K562 (cell line): ENCODE data around the gene ARL11. TPM values are rescaled to one million over a fixed set of nuclear protein-coding genes. Genes with fewer than 3 reads are reported as not detected.

Experiments
- DMBX1 ChIP-seq: fragments of 250-450 bp; sonication (Bioruptor Pico); IDR thresholded peaks from 2 replicates; pipeline ENCODE4 v1.8.0; 2022; ENCODE audit warnings: inconsistent platforms, mild to moderate bottlenecking, moderate library complexity, borderline replicate concordance
- E2F5 ChIP-seq: sonication (generic); formaldehyde crosslinking; IDR thresholded peaks from 2 replicates; pipeline ENCODE4 v1.8.0; 2022; ENCODE audit warnings: mild to moderate bottlenecking, missing genetic modification reagents
- EZH2 ChIP-seq: IDR thresholded peaks from 2 replicates; pipeline ENCODE4 v1.6.1; 2012; ENCODE audit warnings: low read depth, mild to moderate bottlenecking, inconsistent platforms, low read length, borderline replicate concordance
- GTF2E2 ChIP-seq: fragments of 200-800 bp; sonication (Bioruptor generic); IDR thresholded peaks from 2 replicates; pipeline ENCODE4 v1.6.1; 2016; ENCODE audit warnings: missing genetic modification characterization, missing compliant biosample characterization
- KLF13 ChIP-seq: fragments of 450-650 bp; IDR thresholded peaks from 2 replicates; pipeline ENCODE4 v1.6.1; 2016; ENCODE audit warnings: missing genetic modification characterization, low read depth, mild to moderate bottlenecking, missing compliant biosample characterization, moderate library complexity, borderline replicate concordance
- MEIS2 ChIP-seq: fragments of 450-650 bp; IDR thresholded peaks from 2 replicates; pipeline ENCODE4 v1.6.1; 2014; ENCODE audit warnings: mild to moderate bottlenecking; ENCODE audit not compliant: partially characterized antibody
- STAT5A ChIP-seq: IDR thresholded peaks from 2 replicates; pipeline ENCODE4 v1.6.1; 2012; ENCODE audit warnings: low read length, inconsistent platforms, borderline replicate concordance
- ZBTB33 ChIP-seq: sonication (generic); formaldehyde crosslinking; IDR thresholded peaks from 2 replicates; pipeline ENCODE4 v1.8.1; 2023; ENCODE audit warnings: mild to moderate bottlenecking, missing genetic modification reagents
- ZNF354B ChIP-seq: fragments of 250-450 bp; sonication (Bioruptor Pico); IDR thresholded peaks from 2 replicates; pipeline ENCODE4 v1.4.0; 2020
- polyA plus RNA-seq, 8 experiments: library from polyadenylated mRNA; depleted of rRNA in 4 of 8; stranded (reverse) in 5 of 8; unstranded in 3 of 8; fragments of >200 nt; fragmentation: Nextera tagmentation in 2 of 8; fragmentation: Illumina TruSeq in 1 of 8; extraction: Ambion mirVana in 2 of 8; extraction: Trizol in 1 of 8; gene quantifications; 2 replicates each; pipeline versions ENCODE4 v1.2.1 to v1.2.3, GENCODE V29; 2011 to 2014; ENCODE audit warnings: inconsistent platforms in 1 of 8, missing spikeins in 1 of 8
- total RNA-seq, 7 experiments: library from RNA; depleted of rRNA in 6 of 7; stranded (reverse); fragments of >200 nt in 6 of 7; fragmentation: Illumina TruSeq in 2 of 7; extraction: Trizol in 2 of 7; gene quantifications; 2 replicates each; pipeline versions ENCODE4 v1.2.1 to v1.2.3, GENCODE V29; 2011 to 2021; ENCODE audit warnings: low replicate concordance in 1 of 7
- TF ChIP-seq, protein P1 (sequence below), 2 experiments: IDR thresholded peaks; 2 replicates each; pipeline ENCODE4 v1.6.1; 2011; ENCODE audit warnings: borderline replicate concordance in 1 of 2, control low read depth in 1 of 2, low read depth in 1 of 2, low read length in 1 of 2, mild to moderate bottlenecking in 1 of 2, mixed read lengths in 1 of 2, moderate library complexity in 1 of 2; ENCODE audit not compliant: insufficient read depth in 1 of 2, insufficient read length in 1 of 2, poor library complexity in 1 of 2, severe bottlenecking in 1 of 2; ENCODE audit errors: extremely low read depth in 1 of 2

The ARL11 gene
- total and polyA plus RNA-seq, 9 of the 15 experiments (the other 6 are each of a cell fraction or from before 2014, with no cell fraction given), result 0.18 to 0.87 (median 0.45) TPM

GRCh38 chr13:49670828-49671227 lies 42.5 kb downstream of the ARL11 start (continued):
- TF ChIP-seq DMBX1 (CRISPR knock-in tag) (no peak), E2F5 (CRISPR knock-in tag) (no peak), STAT5A (no peak), MEIS2 (no peak), ZNF354B (no peak), EZH2 (no peak), KLF13 (tag) (no peak), GTF2E2 (tag) (no peak), ZBTB33 (no peak)
- TF ChIP-seq, protein P1, sequence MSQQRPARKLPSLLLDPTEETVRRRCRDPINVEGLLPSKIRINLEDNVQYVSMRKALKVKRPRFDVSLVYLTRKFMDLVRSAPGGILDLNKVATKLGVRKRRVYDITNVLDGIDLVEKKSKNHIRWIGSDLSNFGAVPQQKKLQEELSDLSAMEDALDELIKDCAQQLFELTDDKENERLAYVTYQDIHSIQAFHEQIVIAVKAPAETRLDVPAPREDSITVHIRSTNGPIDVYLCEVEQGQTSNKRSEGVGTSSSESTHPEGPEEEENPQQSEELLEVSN (IDR thresholded peaks at IDR 0.05; ENCODE audit: borderline replicate concordance in 1 of 2, extremely low read depth in 1 of 2, insufficient read depth in 1 of 2, insufficient read length in 1 of 2, low read depth in 1 of 2, low read length in 1 of 2, poor library complexity in 1 of 2, severe bottlenecking in 1 of 2), result no peak
